Stomach (tissue), 4 donors: ENCODE measurements around the gene SIGLEC12.

Experiments
- EP300 ChIP-seq: sonication (generic); formaldehyde crosslinking; IDR thresholded peaks from one replicate; pipeline ENCODE4 v1.6.1; 2017; ENCODE audit warnings: antibody characterized with exemption
- TF ChIP-seq, protein P1 (sequence below), 7 experiments: fragments of 450-650 bp in 4 of 7; fragments of 200-600 bp in 3 of 7; sonication (generic) in 3 of 7; IDR thresholded peaks; one replicate each; pipeline ENCODE4 v1.5.1; 2016 to 2019; ENCODE audit warnings: antibody characterized with exemption in 7 of 7, control low read depth in 2 of 7, mild to moderate bottlenecking in 1 of 7

DNA sequence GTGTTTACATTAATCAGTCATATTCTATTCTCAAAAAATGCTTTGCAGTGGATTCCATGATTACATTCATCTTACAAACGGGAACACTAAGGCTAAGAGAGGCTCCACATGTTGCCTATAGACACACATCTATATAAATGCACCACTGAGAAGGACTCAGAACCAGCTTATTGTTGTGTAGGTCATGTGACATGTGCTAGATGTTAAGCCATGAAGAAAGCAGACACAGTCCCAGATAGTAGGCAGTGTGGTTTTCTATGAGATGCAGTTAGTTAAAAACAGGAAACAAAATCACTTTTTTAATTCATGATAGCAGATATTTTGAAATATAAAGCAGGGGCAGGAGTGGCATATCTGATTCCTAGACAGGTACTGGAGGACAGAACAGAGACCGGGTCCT is 19.1 kb upstream of the SIGLEC12 start:
- TF ChIP-seq EP300: no peak
- TF ChIP-seq, protein P1, sequence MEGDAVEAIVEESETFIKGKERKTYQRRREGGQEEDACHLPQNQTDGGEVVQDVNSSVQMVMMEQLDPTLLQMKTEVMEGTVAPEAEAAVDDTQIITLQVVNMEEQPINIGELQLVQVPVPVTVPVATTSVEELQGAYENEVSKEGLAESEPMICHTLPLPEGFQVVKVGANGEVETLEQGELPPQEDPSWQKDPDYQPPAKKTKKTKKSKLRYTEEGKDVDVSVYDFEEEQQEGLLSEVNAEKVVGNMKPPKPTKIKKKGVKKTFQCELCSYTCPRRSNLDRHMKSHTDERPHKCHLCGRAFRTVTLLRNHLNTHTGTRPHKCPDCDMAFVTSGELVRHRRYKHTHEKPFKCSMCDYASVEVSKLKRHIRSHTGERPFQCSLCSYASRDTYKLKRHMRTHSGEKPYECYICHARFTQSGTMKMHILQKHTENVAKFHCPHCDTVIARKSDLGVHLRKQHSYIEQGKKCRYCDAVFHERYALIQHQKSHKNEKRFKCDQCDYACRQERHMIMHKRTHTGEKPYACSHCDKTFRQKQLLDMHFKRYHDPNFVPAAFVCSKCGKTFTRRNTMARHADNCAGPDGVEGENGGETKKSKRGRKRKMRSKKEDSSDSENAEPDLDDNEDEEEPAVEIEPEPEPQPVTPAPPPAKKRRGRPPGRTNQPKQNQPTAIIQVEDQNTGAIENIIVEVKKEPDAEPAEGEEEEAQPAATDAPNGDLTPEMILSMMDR (IDR thresholded peaks at IDR 0.05): no peak
